ENCODE measurements around the gene RSBN1.
"Not testable (repeated sequence)": the region's sequence is repeated elsewhere in the genome, so short reads cannot be mapped to it uniquely, and the experiment has no call there.

The RSBN1 gene

GRCh38 chr1:113763661-113764060 lies 48.6 kb downstream of the RSBN1 start:
- no peaks in the 10 kb centered on the region for H3K36me3 ChIP-seq (ENCODE audit: control insufficient read depth, insufficient read depth, low read length)
- no peak overlapping the region for H3K4me3 ChIP-seq (ENCODE audit: low read length)
- H3K9ac ChIP-seq (ENCODE audit: low read length) = no peak overlapping the region
- H3K4me1 ChIP-seq (ENCODE audit: control insufficient read depth, insufficient read depth, low read length) = peaks cover 15% of the 10 kb centered on the region
- H3K27ac ChIP-seq (ENCODE audit: low read depth, low read length) = no peak overlapping the region
- no peaks in the 10 kb centered on the region for H3K27me3 ChIP-seq (ENCODE audit: control insufficient read depth, insufficient read depth, low read length)

- Histone ChIP-seq H3K27ac (ENCODE audit: low read depth, low read length) (no peak overlapping the region), H3K9ac (ENCODE audit: low read length) (no peak overlapping the region), H3K4me1 (ENCODE audit: control insufficient read depth, insufficient read depth, low read length) (peaks cover 14% of the 10 kb centered on the region), H3K36me3 (ENCODE audit: control insufficient read depth, insufficient read depth, low read length) (no peaks in the 10 kb centered on the region), H3K4me3 (ENCODE audit: low read length) (no peak overlapping the region), H3K27me3 (ENCODE audit: control insufficient read depth, insufficient read depth, low read length) (no peaks in the 10 kb centered on the region)
Observed at GRCh38 chr1:113761937-113762336, 50.3 kb downstream of the RSBN1 start.

GRCh38 chr1:113760102-113761080 lies 51.9 kb downstream of the RSBN1 start:
- H3K27me3 ChIP-seq (ENCODE audit: control insufficient read depth, insufficient read depth, low read length) = no peaks in the 10 kb centered on the region
- H3K4me1 ChIP-seq (ENCODE audit: control insufficient read depth, insufficient read depth, low read length) = peaks cover 9% of the 10 kb centered on the region
- peak overlapping the region; percentile 91 for H3K4me3 ChIP-seq (ENCODE audit: low read length)
- peak overlapping the region; percentile 97 for H3K9ac ChIP-seq (ENCODE audit: low read length)
- peak overlapping the region; percentile 97 for H3K27ac ChIP-seq (ENCODE audit: low read depth, low read length)
- H3K36me3 ChIP-seq (ENCODE audit: control insufficient read depth, insufficient read depth, low read length) = no peaks in the 10 kb centered on the region

- Histone ChIP-seq H3K27me3 (ENCODE audit: control insufficient read depth, insufficient read depth, low read length) (no peaks in the 10 kb centered on the region), H3K9ac (ENCODE audit: low read length) (peak within 1 kb of the TSS; percentile 97), H3K4me1 (ENCODE audit: control insufficient read depth, insufficient read depth, low read length) (peaks cover 5% of the 10 kb centered on the region), H3K27ac (ENCODE audit: low read depth, low read length) (peak within 1 kb of the TSS; percentile 97), H3K4me3 (ENCODE audit: low read length) (peak within 1 kb of the TSS; percentile 91), H3K36me3 (ENCODE audit: control insufficient read depth, insufficient read depth, low read length) (no peaks in the 10 kb centered on the region)
Observed at GRCh38 chr1:113759333-113760101, 52.8 kb downstream of the RSBN1 start, which contains the start of gene PHTF1. PHTF1 (minus strand) TSS chr1:113759486; CDS start chr1:113758703, 783 bp downstream.

- H3K27me3 ChIP-seq (ENCODE audit: control insufficient read depth, insufficient read depth, low read length) = no peaks in the 10 kb centered on the region
- no peaks in the 10 kb centered on the region for H3K36me3 ChIP-seq (ENCODE audit: control insufficient read depth, insufficient read depth, low read length)
- peak overlapping the region; percentile 97 for H3K27ac ChIP-seq (ENCODE audit: low read depth, low read length)
- peaks cover 5% of the 10 kb centered on the region for H3K4me1 ChIP-seq (ENCODE audit: control insufficient read depth, insufficient read depth, low read length)
- peak overlapping the region; percentile 91 for H3K4me3 ChIP-seq (ENCODE audit: low read length)
- H3K9ac ChIP-seq (ENCODE audit: low read length) = peak overlapping the region; percentile 97
Observed at GRCh38 chr1:113758631-113759332, 53.5 kb downstream of the RSBN1 start.

GRCh38 chr1:113756461-113756860 lies 55.8 kb downstream of the RSBN1 start:
- peaks cover 5% of the 10 kb centered on the region for H3K4me1 ChIP-seq (ENCODE audit: control insufficient read depth, insufficient read depth, low read length)
- no peaks in the 10 kb centered on the region for H3K27me3 ChIP-seq (ENCODE audit: control insufficient read depth, insufficient read depth, low read length)
- H3K27ac ChIP-seq (ENCODE audit: low read depth, low read length) = no peak overlapping the region
- H3K9ac ChIP-seq (ENCODE audit: low read length) = no peak overlapping the region
- no peak overlapping the region for H3K4me3 ChIP-seq (ENCODE audit: low read length)
- H3K36me3 ChIP-seq (ENCODE audit: control insufficient read depth, insufficient read depth, low read length) = no peaks in the 10 kb centered on the region

- H3K27me3 ChIP-seq (ENCODE audit: control insufficient read depth, insufficient read depth, low read length); H3K9ac ChIP-seq (ENCODE audit: low read length); H3K4me3 ChIP-seq (ENCODE audit: low read length); H3K27ac ChIP-seq (ENCODE audit: low read depth, low read length); H3K36me3 ChIP-seq (ENCODE audit: control insufficient read depth, insufficient read depth, low read length); H3K4me1 ChIP-seq (ENCODE audit: control insufficient read depth, insufficient read depth, low read length): not testable (repeated sequence)
Observed at GRCh38 chr1:113753333-113753732, 58.9 kb downstream of the RSBN1 start.

GRCh38 chr1:113751516-113751915 lies 60.8 kb downstream of the RSBN1 start:
- Histone ChIP-seq H3K4me1 (ENCODE audit: control insufficient read depth, insufficient read depth, low read length) (no peaks in the 10 kb centered on the region), H3K27me3 (ENCODE audit: control insufficient read depth, insufficient read depth, low read length) (no peaks in the 10 kb centered on the region), H3K9ac (ENCODE audit: low read length) (no peak overlapping the region), H3K27ac (ENCODE audit: low read depth, low read length) (no peak overlapping the region), H3K4me3 (ENCODE audit: low read length) (no peak overlapping the region), H3K36me3 (ENCODE audit: control insufficient read depth, insufficient read depth, low read length) (no peaks in the 10 kb centered on the region)

GRCh38 chr1:113751114-113751513 lies 61.2 kb downstream of the RSBN1 start:
- Histone ChIP-seq H3K4me3 (ENCODE audit: low read length) (no peak overlapping the region), H3K36me3 (ENCODE audit: control insufficient read depth, insufficient read depth, low read length) (no peaks in the 10 kb centered on the region), H3K4me1 (ENCODE audit: control insufficient read depth, insufficient read depth, low read length) (no peaks in the 10 kb centered on the region), H3K27ac (ENCODE audit: low read depth, low read length) (no peak overlapping the region), H3K27me3 (ENCODE audit: control insufficient read depth, insufficient read depth, low read length) (no peaks in the 10 kb centered on the region), H3K9ac (ENCODE audit: low read length) (no peak overlapping the region)

- H3K36me3 ChIP-seq (ENCODE audit: control insufficient read depth, insufficient read depth, low read length) = no peaks in the 10 kb centered on the region
Observed at GRCh38 chr1:113749402-113749801, 62.9 kb downstream of the RSBN1 start.

GRCh38 chr1:113747376-113747775 lies 64.9 kb downstream of the RSBN1 start:
- Histone ChIP-seq H3K27ac (ENCODE audit: low read depth, low read length) (no peak overlapping the region), H3K27me3 (ENCODE audit: control insufficient read depth, insufficient read depth, low read length) (no peaks in the 10 kb centered on the region), H3K36me3 (ENCODE audit: control insufficient read depth, insufficient read depth, low read length) (no peaks in the 10 kb centered on the region), H3K9ac (ENCODE audit: low read length) (no peak overlapping the region), H3K4me3 (ENCODE audit: low read length) (no peak overlapping the region), H3K4me1 (ENCODE audit: control insufficient read depth, insufficient read depth, low read length) (no peaks in the 10 kb centered on the region)

More at GRCh38 chr1:113749402-113749801, 62.9 kb downstream of the RSBN1 start:
- no peak overlapping the region for H3K4me3 ChIP-seq (ENCODE audit: low read length)
- H3K27me3 ChIP-seq (ENCODE audit: control insufficient read depth, insufficient read depth, low read length) = no peaks in the 10 kb centered on the region
- H3K27ac ChIP-seq (ENCODE audit: low read depth, low read length) = no peak overlapping the region
- no peaks in the 10 kb centered on the region for H3K4me1 ChIP-seq (ENCODE audit: control insufficient read depth, insufficient read depth, low read length)
- H3K9ac ChIP-seq (ENCODE audit: low read length) = no peak overlapping the region

GRCh38 chr1:113745425-113745824 lies 66.9 kb downstream of the RSBN1 start:
- H3K4me3 ChIP-seq (ENCODE audit: low read length) = no peak overlapping the region
- no peaks in the 10 kb centered on the region for H3K4me1 ChIP-seq (ENCODE audit: control insufficient read depth, insufficient read depth, low read length)
- no peak overlapping the region for H3K27ac ChIP-seq (ENCODE audit: low read depth, low read length)
- H3K36me3 ChIP-seq (ENCODE audit: control insufficient read depth, insufficient read depth, low read length) = no peaks in the 10 kb centered on the region
- no peaks in the 10 kb centered on the region for H3K27me3 ChIP-seq (ENCODE audit: control insufficient read depth, insufficient read depth, low read length)
- no peak overlapping the region for H3K9ac ChIP-seq (ENCODE audit: low read length)

Data from rectal smooth muscle tissue (tissue), 1 donor.